GM12873 (cell line): Measurements from ENCODE around the gene DIAPH1.

Experiments used
- CTCF ChIP-seq: IDR thresholded peaks from 2 replicates; pipeline ENCODE4 v1.5.1; 2012; ENCODE audit warnings: low read depth, mild to moderate bottlenecking, moderate library complexity, low read length, control low read depth; ENCODE audit not compliant: insufficient read depth; ENCODE audit errors: missing control alignments

The DIAPH1 gene

GRCh38 chr5:141560151-141560550 is 58.6 kb downstream of the DIAPH1 start:
- TF ChIP-seq CTCF, result no peak

- no peak for TF ChIP-seq CTCF
Observed at GRCh38 chr5:141559461-141559860, 59.3 kb downstream of the DIAPH1 start.

- no peak for TF ChIP-seq CTCF
Observed at GRCh38 chr5:141558150-141558549, 60.6 kb downstream of the DIAPH1 start.

GRCh38 chr5:141557681-141558136 is 61.1 kb downstream of the DIAPH1 start:
- peak; percentile 87 for TF ChIP-seq CTCF

- no peak for TF ChIP-seq CTCF
Observed at GRCh38 chr5:141547921-141548320, 70.9 kb downstream of the DIAPH1 start.

GRCh38 chr5:141547488-141547887 is 71.3 kb downstream of the DIAPH1 start:
- TF ChIP-seq CTCF, result no peak

- no peak for TF ChIP-seq CTCF
Observed at GRCh38 chr5:141543053-141543452, 75.7 kb downstream of the DIAPH1 start.

GRCh38 chr5:141534492-141535213 is 84.1 kb downstream of the DIAPH1 start:
- no peak for TF ChIP-seq CTCF
